ENCODE measurements around the gene EIF4E2. TPM values are rescaled to one million over a fixed set of nuclear protein-coding genes. Genes with fewer than 3 reads are reported as not detected.

EIF4E2 gene
- total RNA-seq, 1 donor from 2014 or later, result 108 TPM

DNA sequence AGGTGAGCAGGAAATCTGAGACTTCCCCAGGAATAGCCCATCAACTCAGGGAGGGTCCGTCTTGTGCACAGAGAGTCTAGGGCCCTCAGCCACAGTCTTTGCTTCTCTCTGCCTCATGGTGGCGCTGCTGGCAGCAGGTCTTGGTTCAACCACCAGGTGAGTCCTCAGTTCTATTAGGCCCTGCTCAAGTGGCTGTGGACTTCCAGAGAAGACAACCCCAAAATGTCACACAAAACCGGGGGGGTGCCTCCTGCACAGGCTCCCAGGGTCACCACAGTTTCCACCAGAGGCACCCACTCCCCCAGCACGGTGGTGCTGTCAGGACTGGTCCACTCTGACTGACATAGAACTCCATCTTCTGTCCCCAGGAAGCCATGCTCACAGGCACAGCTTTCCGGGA lies 13.4 kb upstream of the EIF4E2 start:
- DNase-seq (ENCODE audit: low read depth in 2 of 2), result no peak

GRCh38 chr2:232537499-232537898 lies 13.0 kb upstream of the EIF4E2 start:
- DNase-seq (ENCODE audit: low read depth in 2 of 2), result no peak

DNA sequence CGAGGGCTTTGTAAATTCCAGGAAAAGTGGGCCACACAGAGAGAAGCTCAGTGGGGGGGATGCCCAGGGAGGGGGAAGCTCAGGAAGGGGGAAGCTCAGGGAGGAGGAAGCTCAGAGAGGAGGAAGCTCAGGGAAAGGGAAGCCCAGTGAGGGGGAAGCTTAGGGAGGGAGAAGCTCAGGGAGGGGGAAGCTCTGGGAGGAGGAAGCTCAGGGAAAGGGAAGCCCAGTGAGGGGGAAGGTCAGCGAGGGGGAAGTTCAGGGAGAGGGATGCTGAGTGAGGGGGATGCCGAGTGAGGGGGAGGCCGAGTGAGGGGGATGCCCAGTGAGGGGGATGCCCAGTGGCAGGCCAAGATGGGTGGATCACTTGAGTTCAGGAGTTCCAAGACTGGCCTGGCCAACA lies 11.8 kb upstream of the EIF4E2 start:
- no peak for DNase-seq (ENCODE audit: low read depth in 2 of 2)

- DNase-seq (ENCODE audit: low read depth in 2 of 2), result no peak
Observed at GRCh38 chr2:232539298-232540231, 10.9 kb upstream of the EIF4E2 start, which contains the start of gene CHRNG. Gene CHRNG (plus strand): TSS chr2:232539692. CDS start chr2:232539748, 56 bp downstream.

DNA sequence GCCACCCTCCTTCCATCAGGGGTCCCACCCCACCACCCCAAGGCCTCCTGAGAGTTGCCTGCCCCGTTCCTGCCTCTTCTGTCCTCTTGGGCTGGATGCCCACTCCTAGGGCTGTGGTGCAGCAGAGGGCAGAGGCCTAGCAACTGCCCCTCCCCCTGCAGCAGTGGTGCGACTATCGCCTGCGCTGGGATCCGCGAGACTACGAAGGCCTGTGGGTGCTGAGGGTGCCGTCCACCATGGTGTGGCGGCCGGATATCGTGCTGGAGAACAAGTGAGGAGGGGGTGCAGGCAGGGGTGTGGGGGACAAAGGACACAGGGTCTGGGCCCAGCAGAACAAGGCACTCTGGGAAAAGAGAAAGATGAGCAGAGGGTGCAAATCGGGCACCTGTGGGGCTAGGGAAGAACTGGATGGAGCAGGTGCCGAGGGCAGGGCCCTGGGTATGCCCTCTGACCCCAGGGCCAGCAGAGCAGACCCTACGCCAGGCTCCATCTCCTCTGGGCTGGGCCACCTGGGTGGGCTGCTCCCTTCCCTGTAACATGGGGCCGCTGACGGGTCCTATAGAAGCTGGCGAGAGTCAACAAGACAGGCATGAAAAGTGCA lies 9.9 kb upstream of the EIF4E2 start:
- DNase-seq (ENCODE audit: low read depth in 2 of 2), result no peak

DNA sequence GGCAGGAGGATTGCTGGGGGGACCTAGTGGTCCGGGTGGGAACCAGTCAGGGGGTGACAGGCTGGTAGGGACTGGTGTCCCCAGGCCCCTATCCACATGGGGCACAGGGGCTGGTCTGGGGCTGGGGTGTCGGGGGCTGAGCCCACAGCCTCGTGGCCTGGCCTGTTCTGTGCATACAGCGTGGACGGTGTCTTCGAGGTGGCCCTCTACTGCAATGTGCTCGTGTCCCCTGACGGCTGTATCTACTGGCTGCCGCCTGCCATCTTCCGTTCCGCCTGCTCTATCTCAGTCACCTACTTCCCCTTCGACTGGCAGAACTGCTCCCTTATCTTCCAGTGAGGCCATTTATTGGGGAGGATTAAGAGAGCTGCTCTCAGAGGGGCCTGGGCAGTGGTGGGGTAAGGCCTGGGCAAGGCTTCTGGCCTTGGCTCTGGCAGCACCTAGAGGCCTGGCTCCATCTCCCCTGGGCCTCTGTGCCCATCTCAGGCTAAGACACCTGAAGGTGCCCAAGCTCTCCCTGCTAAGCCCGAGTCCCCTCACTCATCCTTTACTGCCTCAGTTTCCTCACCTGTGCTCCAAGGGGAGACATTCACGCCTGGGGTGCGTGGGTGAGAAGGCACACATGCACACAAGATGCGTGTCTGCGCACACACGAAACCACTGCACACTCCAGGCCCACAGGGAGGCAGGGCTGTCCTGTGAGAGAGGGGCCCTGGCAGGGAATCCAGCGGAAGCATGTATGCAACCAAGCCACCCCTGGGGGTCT lies 9.1 kb upstream of the EIF4E2 start:
- DNase-seq (ENCODE audit: low read depth in 2 of 2), result no peak

DNA sequence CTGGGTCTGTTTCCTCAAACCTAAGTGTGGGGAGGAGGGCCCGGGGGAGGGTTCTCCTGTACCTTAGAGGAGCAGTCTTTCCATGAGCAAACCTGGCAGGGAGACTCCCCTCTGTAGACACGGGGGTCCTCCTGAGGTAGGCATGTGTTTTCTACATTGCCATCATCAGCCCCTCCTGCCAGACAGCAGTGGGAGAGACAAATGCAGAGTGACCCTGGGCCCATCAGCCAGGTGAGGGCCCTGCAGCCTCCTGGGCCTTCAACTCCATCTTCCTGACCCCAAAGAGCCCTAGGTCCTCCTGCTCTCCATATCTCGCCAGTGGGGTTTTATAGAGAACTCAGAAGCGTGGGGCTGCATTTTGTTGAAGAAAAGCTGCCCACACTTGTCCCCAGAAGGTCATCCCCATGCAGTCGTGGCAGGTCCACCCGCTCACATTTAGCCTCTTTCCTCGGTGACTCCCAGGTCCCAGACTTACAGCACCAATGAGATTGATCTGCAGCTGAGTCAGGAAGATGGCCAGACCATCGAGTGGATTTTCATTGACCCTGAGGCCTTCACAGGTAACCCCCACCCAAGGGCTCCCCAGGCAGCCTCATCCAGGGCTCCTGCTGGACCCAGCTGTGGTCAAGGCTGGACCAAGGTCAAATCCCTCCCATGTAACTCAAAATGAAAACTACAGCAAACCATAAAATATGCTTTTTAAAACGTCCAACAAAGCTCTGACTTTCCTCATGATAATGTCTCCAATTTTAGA lies 8.4 kb upstream of the EIF4E2 start:
- DNase-seq (ENCODE audit: low read depth in 2 of 2), result no peak

- DNase-seq (ENCODE audit: low read depth in 2 of 2), result no peak
Observed at GRCh38 chr2:232542715-232543467, 7.6 kb upstream of the EIF4E2 start.

GRCh38 chr2:232543491-232543890 lies 7.0 kb upstream of the EIF4E2 start:
- no peak for DNase-seq (ENCODE audit: low read depth in 2 of 2)

DNA sequence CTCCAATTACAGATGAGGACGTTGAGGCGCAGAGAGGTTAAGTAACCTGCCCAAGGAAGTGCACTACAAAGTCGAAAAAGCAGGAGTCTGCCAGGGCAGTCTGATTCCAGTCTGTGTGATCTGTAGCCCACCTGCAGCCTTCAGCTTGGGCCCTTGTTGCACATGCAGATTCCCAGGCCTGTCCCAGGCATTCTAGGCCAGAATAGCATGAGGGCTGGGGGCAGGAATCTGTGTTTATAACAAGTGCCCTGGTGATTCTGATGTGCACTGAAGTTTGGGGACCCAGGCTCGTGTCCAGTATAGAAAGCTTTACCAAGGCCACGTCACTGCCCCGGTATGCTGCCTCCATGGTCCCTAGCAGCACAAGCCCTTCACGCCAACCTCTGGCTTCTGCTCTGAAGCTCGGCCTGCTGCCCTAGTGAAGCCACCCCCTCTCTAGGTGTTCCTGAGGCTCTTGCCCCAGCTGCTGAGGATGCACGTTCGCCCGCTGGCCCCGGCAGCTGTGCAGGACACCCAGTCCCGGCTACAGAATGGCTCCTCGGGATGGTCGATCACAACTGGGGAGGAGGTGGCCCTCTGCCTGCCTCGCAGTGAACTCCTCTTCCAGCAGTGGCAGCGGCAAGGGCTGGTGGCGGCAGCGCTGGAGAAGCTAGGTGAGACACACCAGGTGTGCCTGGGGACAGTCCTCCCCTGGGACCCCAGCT lies 6.4 kb upstream of the EIF4E2 start:
- DNase-seq (ENCODE audit: low read depth in 2 of 2), result no peak

DNA sequence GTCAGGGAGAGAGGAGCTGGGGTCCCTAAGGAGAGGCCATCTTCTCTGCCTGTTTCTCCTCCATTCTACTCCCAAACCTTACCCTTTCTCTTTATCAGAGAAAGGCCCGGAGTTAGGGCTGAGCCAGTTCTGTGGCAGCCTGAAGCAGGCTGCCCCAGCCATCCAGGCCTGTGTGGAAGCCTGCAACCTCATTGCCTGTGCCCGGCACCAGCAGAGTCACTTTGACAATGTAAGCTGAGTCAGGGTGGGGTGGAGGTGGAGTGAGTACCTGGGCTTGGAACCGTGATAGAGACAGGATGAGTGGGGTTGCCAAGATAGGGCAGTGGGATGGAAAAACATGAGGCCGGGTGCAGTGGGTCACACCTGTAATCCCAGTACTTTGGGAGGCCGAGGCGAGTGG lies 5.8 kb upstream of the EIF4E2 start:
- DNase-seq (ENCODE audit: low read depth in 2 of 2), result no peak

- DNase-seq (ENCODE audit: low read depth in 2 of 2), result no peak
Observed at GRCh38 chr2:232545511-232546375, 4.7 kb upstream of the EIF4E2 start.

GRCh38 chr2:232547991-232548390 lies 2.5 kb upstream of the EIF4E2 start:
- no peak for DNase-seq (ENCODE audit: low read depth in 2 of 2)

- DNase-seq (ENCODE audit: low read depth in 2 of 2), result no peak
Observed at GRCh38 chr2:232549655-232550353, 685 bp upstream of the EIF4E2 start.

GRCh38 chr2:232551250-232551638 lies 755 bp downstream of the EIF4E2 start:
- no peak for DNase-seq (ENCODE audit: low read depth in 2 of 2)

GRCh38 chr2:232551776-232552175 lies 1.3 kb downstream of the EIF4E2 start:
- no peak for DNase-seq (ENCODE audit: low read depth in 2 of 2)

GRCh38 chr2:232556426-232556825 lies 5.9 kb downstream of the EIF4E2 start:
- no peak for DNase-seq (ENCODE audit: low read depth in 2 of 2)

DNA sequence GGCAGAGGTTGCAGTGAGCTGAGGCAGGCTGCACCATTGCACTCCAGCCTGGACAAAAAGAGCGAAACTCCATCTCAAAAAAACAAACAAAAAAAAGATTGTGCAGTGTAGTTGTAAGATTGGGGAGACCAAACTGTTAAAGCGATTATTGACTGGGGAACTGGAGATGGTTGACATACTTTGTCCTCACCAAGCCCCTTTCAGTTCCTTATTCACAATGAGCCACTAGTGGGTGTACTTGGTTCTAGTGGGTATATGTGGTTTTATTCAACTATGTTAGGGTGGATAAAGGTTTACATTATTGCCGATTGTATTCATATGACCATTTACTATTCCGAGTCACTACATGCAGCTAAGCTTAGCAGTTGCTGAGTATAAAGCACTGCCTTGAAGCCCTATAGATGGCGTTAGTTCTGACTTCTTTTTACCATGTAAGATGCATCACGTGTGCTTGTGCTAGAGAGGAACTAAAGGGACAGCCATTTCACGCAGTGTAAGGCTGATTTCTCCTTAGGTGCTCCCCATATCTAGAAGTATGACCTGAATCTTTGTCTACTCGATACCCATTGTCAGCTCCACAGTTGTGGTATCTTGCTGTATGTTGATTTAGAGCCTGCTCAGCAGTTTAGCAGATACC lies 12.1 kb downstream of the EIF4E2 start:
- DNase-seq (ENCODE audit: low read depth in 2 of 2), result no peak

Measured in lung microvascular endothelial cell (primary cell).